NCI-H1417 treated with DMSO at 0.1 percent for 48 hours (cell line): ENCODE results near the gene EIPR1.

ENCODE experiments used
- DNase-seq: peaks from one replicate; lab custom pipeline; 2025; lab: John Stamatoyannopoulos, UW

The EIPR1 gene

DNA sequence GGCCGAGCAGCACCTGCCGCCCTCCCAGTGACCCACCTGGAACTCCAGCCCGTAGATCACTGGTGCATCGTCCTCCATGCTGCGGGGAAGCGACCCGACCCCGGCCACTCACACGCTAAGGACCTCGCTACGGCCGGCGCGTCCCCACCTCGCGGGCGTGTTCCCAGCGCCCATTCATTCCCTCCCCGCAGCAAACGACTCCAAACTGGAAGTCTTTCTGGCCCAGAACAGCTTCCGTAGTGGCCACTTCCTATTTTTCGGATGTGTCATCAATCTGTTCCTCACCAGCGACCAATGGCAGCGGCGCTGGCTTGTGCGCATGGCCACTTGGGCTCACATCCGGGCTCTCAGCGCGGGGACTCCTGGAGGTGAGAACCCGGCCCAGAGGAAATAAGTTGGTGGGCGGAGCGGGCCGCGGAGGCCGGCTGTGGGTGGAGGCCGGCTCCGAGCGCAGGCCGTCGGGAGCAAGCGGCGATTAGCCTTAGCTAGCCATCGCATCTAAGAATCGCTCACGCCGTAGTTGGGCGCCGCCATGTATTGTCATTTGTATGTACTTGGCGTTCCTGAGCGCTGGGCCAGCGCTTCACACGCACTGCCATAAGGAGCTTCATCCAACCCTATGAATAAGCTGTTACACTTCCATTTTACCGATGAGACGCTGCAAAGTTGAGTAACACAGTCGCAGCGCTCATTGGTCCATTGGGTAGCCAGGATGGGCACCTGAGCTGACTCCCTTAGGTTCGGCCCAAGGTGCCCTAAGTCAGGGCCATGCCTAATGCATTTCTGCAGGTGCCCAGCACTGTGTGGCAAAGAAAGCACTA, at the start of gene EIPR1:
Gene EIPR1 (minus strand): TSS at position 207 of the 821 bp plus-strand sequence. CDS start 129 bp downstream, at position 78.
- DNase-seq: peak; percentile 97

- no peak for DNase-seq
These were observed 49.7 kb upstream of the EIPR1 start for GRCh38 chr2:3427272-3427671.

- DNase-seq: no peak
These were observed 49.0 kb upstream of the EIPR1 start for GRCh38 chr2:3426615-3427014.

- no peak for DNase-seq
These were observed 46.7 kb upstream of the EIPR1 start for GRCh38 chr2:3424171-3424795.

- DNase-seq: no peak
These were observed 46.0 kb upstream of the EIPR1 start for GRCh38 chr2:3423492-3424170.

- DNase-seq: no peak
These were observed 44.7 kb upstream of the EIPR1 start for GRCh38 chr2:3422161-3422779.

DNA sequence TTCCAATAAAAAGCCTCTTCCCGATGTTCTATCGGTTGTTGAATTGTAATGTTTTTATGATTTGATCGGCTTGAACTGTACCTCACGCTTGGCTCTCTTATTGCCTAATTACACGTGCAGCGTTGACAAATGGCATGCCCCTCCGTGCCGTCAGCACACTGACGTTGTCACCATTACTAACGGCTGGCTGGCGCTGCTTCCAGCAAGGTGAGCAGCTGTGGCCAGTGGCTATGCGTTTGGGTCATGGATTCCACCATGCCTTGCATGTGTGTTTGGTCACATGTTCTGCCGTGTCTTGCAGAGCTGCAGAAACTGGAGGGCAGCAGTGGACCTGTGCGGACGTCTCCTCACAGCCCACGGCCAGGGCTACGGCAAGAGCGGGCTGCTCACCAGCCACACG, 44.0 kb upstream of the EIPR1 start:
- DNase-seq: no peak

GRCh38 chr2:3420769-3421397, 43.3 kb upstream of the EIPR1 start:
- no peak for DNase-seq

GRCh38 chr2:3420076-3420768, 42.6 kb upstream of the EIPR1 start:
- no peak for DNase-seq

DNA sequence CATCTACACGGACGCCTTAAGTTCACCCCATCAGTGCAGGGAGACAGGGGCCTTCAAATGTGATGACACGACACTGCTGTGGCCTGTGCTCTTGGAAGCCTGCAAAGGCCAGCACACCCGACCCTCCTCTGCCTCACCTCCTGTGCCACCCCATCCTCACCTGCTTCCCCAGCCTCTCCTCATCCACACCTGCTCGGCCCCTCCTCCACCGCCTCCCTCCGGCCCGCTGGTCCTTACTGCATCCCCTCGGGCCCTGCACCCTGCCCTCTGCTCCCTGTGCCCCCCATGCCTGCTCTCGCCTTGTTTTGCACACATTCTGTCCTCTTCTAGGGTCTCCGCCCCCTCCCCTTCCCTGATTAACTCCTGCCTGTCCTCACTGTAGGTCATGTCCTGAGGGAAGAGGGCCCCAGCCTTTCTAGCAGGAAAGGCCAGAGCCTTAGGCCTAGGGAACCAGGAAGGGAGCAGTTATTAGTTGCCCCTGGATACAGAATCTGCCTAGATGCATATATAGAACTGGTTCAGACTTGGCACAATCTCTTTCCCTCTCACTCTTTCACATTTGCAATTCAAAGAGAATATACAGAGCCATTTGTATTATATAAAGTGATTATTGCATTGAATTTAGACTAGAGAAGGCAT, 41.3 kb upstream of the EIPR1 start:
- no peak for DNase-seq

- DNase-seq: no peak
These were observed 36.7 kb upstream of the EIPR1 start for GRCh38 chr2:3414133-3414860.

DNA sequence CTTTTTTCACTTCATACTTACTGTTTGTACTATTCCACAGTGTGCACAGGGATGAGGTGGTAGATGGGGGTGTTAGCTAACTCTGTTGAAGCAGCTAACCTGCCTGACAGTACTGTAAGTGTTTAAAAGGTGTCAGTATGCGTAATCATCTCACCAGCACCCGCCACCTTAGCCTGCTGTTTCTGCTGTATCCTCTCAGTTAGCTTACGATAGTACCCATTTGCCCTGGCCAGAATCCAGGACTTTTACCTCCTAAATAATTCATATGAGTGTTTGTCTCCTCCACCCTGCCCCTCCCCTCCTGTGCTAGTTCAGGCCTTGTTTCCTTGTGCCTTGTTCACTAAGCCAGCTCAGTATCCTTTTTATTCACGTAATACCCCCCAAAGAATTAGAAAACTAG, 36.1 kb upstream of the EIPR1 start:
- DNase-seq: no peak

- no peak for DNase-seq
These were observed 33.5 kb upstream of the EIPR1 start for GRCh38 chr2:3411103-3411502.

DNA sequence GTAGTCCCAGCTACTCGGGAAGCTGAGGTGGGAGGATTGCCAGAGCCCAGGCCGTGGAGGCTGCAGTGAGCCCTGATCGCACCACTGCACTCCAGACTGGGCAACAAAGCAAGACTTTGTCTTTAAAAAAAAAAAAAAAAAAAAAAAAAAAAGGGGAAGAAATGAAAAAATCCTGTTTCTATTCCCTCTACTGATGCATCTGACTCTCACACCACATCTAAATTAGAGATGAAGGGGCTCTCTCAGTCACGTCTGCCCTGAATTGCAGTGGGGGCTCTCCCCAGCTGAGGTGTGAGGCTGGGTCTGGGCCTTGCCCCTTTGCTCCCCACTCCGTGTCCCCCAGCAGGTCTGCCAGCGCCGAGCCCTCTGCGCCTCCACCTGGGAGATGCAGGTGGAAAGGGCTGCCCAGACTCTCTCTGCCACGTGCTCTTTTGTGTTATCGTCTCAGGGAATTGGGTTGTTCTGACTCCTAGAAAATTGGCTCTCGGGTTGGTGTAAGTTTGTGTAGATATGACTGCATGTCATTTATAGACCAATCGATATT, 32.1 kb upstream of the EIPR1 start:
- DNase-seq: no peak

GRCh38 chr2:3408781-3409180, 31.2 kb upstream of the EIPR1 start:
- no peak for DNase-seq

- no peak for DNase-seq
These were observed 28.9 kb upstream of the EIPR1 start for GRCh38 chr2:3406501-3406900.

DNA sequence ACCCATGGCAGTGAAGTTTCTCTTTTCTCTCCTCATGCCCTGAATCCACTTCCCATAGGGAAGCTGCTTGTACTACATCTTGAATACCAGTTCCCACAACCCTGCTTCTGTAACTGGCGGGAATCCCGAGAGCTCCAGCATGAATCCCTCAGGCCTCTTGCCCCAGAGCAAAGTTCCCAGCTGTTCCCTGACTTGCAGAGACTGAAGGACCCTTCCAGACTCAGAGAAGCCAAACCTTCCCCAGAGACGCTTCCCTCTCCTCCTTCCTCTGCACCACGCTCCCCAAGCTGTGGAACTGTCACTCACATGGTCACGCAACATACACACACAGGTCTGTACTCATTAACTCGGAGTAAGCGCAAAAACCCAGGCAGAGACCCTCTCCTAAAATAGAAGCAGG, 28.3 kb upstream of the EIPR1 start:
- DNase-seq: no peak

- no peak for DNase-seq
These were observed 27.7 kb upstream of the EIPR1 start for GRCh38 chr2:3405307-3405706.

GRCh38 chr2:3404349-3404894, 26.8 kb upstream of the EIPR1 start:
- DNase-seq: no peak
